Measurements from ENCODE around the gene ZNF841.
"Not testable (repeated sequence)": the region's sequence is repeated elsewhere in the genome, so short reads cannot be mapped to it uniquely, and the experiment has no call there.

GRCh38 chr19:52056480-52056879 lies 39.1 kb downstream of the ZNF841 start:
- TF ChIP-seq CTCF (conservative IDR thresholded peaks at IDR 0.05); EZH2 (IDR thresholded peaks at IDR 0.05; ENCODE audit: low read depth): not testable (repeated sequence)
